ENCODE results near the gene DYSF.

DYSF gene

DNA sequence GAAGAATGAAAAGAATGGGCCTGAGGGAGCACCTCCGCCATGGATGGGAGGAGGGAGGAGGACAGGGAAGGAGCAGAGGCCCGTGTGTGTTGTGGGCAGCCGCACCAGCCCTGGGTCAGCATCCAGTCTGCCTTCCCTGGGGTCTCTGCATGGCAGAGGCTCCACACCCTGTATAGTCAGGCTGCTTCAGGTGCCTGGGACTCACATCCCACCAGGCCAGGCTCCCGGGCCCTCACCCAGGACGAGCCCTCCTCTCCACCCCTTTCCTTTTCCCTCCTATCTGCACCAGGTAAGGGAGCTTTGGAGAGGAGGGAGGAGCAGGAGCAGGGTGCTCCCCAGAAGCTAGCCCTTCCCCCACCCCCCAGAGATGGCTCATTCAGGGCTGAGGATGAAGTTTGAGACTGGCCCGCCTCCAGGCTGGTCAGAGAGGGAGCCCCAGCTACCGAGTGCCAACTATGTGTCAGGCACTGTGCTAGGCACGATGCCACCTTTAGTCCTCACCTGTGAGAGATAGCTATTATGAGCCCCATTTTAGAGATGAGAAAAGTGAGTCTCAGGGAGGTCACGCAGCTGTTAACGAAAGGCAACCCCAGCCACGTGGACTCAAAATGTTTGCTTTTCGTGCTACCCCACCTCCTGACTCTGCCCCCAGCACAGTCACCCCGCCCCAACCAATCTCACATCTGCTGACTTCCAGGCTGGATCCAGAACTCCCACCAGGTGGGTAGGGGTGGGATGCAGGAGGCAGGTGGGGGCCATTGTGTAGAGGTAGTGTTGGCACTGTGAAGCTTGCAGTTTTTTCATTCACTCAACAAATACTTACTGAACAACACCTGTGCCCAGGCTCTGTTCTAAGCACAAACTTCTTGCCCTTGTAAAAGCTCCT, 242.1 kb downstream of the DYSF start:
- TF ChIP-seq, protein P1, sequence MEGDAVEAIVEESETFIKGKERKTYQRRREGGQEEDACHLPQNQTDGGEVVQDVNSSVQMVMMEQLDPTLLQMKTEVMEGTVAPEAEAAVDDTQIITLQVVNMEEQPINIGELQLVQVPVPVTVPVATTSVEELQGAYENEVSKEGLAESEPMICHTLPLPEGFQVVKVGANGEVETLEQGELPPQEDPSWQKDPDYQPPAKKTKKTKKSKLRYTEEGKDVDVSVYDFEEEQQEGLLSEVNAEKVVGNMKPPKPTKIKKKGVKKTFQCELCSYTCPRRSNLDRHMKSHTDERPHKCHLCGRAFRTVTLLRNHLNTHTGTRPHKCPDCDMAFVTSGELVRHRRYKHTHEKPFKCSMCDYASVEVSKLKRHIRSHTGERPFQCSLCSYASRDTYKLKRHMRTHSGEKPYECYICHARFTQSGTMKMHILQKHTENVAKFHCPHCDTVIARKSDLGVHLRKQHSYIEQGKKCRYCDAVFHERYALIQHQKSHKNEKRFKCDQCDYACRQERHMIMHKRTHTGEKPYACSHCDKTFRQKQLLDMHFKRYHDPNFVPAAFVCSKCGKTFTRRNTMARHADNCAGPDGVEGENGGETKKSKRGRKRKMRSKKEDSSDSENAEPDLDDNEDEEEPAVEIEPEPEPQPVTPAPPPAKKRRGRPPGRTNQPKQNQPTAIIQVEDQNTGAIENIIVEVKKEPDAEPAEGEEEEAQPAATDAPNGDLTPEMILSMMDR (IDR thresholded peaks at IDR 0.05; ENCODE audit: control insufficient read depth, insufficient read depth, low read depth, low read length, missing control alignments) = no peak
- no peak overlapping the region for H3K4me3 ChIP-seq (ENCODE audit: control insufficient read depth, low read depth, low read length)
- no peak for DNase-seq (ENCODE audit: low read depth)

DNA sequence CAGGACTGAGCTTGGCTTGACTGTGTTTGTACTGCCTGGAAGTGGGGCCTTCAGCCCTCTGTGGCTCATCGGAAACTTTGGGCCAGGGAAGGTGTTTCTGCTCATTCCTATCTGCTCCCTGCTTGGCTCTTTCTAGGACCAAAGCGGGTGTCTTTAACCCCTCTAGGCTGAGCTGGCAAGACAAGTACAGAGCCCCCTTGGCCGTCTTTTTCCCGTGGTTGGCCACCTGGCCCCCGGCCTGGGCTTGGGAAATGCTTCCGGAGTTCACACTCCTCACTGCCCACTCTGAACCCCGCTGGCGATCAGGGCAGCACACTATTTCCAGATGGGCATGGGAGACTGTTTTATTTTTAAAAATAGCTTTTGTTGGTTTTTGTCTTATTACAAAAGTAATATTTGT, 243.0 kb downstream of the DYSF start:
- DNase-seq (ENCODE audit: low read depth) = no peak
- TF ChIP-seq, protein P1 (IDR thresholded peaks at IDR 0.05; ENCODE audit: control insufficient read depth, insufficient read depth, low read depth, low read length, missing control alignments) = no peak
- no peak overlapping the region for H3K4me3 ChIP-seq (ENCODE audit: control insufficient read depth, low read depth, low read length)

DNA sequence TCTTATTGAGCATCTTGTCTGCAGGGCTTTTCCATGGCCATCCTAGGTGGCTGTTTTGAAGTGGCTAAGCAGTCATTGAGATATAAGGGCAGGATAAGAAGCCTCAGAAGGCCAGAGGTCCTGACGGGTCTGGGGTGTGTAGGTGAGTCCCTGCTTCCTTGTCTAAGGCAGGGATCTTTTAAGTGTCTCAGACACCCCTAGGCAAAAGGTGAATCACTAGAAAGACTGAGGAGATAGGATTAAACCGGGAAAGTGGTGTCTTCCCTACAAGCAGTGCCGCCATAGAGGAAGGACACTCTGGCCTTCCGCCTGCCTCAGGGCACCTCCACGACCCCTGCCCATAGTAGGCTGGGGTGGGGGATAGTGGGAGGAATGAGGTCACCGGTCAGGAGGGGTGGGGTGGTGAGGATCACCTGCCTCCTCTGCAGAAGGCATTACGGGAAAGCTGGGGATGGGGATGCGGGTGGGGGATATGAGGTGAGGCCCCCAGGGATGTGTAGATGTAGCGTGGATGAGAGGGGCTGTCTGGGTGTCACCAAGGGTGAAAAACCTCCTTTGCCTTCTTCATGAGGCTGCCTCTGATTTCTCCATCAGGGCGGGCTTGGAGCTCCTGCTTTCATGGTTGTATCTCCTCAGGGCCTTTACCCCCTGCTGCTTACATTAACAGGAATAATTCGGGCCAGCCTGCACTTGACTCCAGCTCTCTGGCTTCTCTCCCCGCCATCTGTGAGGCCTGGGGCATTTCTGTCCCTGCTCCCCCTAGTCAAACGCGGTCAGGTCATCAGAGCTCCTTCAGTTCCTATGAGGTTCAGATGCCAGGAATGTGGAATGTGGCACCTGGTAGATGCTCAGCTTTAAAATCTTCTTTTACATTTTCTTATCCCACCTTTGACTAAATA, 244.0 kb downstream of the DYSF start:
- no peak overlapping the region for H3K4me3 ChIP-seq (ENCODE audit: control insufficient read depth, low read depth, low read length)
- TF ChIP-seq, protein P1 (IDR thresholded peaks at IDR 0.05; ENCODE audit: control insufficient read depth, insufficient read depth, low read depth, low read length, missing control alignments) = no peak
- no peak for DNase-seq (ENCODE audit: low read depth)

DNA sequence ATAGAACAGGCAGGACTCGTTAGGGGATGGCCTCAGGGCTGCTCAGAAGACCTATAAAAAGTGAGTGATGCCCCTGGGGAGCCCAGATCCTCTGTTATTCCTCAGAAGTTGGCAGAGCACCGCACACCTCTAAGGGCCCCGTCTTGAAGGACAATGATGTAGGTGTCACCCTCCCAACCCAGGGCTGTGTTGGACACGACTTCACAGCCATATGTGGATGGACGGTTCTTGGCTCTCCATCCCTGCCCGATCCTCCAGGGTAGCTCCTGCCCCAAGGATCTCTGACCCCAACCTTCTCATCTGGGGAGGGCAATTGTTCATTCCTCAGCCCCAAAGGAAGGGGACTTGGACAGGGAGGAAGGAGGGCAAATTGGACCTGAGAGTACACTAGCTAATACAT, 246.1 kb downstream of the DYSF start:
- H3K4me3 ChIP-seq (ENCODE audit: control insufficient read depth, low read depth, low read length) = no peak overlapping the region
- TF ChIP-seq, protein P1 (IDR thresholded peaks at IDR 0.05; ENCODE audit: control insufficient read depth, insufficient read depth, low read depth, low read length, missing control alignments) = no peak
- DNase-seq (ENCODE audit: low read depth) = no peak

DNA sequence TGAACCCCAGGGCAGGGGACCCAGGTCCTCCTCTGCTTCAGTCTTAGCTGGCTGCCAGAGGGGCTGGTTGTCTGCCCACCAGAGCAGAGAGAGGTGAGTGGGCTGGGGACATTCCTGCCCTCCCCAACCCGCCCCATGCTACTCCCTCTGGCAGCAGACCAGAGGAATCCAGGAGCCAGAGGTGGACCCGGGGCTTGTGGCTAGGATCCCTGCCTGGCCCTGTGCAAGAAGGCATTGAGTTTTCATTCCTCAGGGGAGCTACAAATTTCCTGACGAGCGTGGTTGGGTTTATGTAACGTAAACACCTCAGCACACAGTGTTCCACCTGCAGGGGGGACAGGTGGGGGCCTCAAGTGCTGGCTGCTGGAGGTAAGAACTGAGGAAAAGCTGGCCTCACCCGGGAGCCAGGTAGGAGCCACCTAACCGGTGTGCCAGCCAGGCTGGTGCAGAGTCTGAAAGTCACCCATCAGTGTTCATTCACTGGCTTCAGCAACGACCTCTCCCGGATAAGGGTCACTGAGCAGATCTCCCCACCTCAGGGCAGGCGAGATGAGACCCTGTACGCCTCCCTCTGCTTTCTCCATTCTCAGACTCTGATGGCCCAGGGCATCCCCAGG, 246.8 kb downstream of the DYSF start:
- DNase-seq (ENCODE audit: low read depth) = no peak
- no peak overlapping the region for H3K4me3 ChIP-seq (ENCODE audit: control insufficient read depth, low read depth, low read length)
- TF ChIP-seq, protein P1 (IDR thresholded peaks at IDR 0.05; ENCODE audit: control insufficient read depth, insufficient read depth, low read depth, low read length, missing control alignments) = no peak

DNA sequence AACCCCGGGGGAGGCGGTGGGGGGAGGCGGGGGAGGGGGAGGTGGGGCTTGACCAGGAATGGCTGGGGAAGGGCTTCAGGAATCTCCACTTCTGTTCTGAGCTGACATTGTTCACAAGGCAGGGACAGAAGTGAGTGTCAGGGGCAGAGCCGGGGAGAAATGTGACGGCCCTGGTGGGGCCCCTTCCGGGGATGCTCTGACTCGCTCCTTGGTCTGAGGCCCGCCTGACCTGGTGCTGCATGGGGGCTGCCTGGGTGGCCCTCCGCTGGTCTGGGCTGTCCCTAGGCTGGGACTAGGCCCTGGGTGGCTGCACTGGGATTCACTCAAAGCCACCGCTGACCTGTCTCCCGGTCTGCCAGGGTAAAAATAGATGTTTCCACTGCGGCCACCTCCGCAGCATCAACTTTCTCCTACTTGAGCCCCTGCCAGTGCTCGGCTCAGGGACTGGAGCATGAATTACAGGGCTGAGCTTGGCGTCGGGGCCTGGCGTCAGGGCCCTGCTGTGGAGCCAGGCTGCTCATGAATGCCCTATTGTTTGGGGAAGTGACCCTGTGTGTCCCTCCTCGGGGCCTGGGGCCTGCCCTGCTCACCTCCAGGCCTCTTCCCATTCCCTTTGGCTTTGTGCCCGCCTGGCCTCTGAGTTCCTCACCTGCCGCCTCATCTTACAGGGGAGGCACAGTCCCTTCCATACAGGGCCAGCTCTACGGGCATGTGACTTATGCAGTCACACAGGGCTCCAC, 247.5 kb downstream of the DYSF start:
- no peak for DNase-seq (ENCODE audit: low read depth)
- TF ChIP-seq, protein P1 (IDR thresholded peaks at IDR 0.05; ENCODE audit: control insufficient read depth, insufficient read depth, low read depth, low read length, missing control alignments) = no peak
- H3K4me3 ChIP-seq (ENCODE audit: control insufficient read depth, low read depth, low read length) = no peak overlapping the region

Measured in AG09309 (cell line).